Erythroblast (primary cell): ENCODE measurements around the gene FAM163A.

Experiments
- GATA1 ChIP-seq: IDR thresholded peaks from 2 replicates; pipeline ENCODE4 v1.6.1; 2011; ENCODE audit warnings: low read depth, mild to moderate bottlenecking, control low read depth, low read length, moderate library complexity
- POLR2A ChIP-seq: IDR thresholded peaks from 2 replicates; pipeline ENCODE4 v1.6.1; 2011; ENCODE audit warnings: mild to moderate bottlenecking, low read length

DNA sequence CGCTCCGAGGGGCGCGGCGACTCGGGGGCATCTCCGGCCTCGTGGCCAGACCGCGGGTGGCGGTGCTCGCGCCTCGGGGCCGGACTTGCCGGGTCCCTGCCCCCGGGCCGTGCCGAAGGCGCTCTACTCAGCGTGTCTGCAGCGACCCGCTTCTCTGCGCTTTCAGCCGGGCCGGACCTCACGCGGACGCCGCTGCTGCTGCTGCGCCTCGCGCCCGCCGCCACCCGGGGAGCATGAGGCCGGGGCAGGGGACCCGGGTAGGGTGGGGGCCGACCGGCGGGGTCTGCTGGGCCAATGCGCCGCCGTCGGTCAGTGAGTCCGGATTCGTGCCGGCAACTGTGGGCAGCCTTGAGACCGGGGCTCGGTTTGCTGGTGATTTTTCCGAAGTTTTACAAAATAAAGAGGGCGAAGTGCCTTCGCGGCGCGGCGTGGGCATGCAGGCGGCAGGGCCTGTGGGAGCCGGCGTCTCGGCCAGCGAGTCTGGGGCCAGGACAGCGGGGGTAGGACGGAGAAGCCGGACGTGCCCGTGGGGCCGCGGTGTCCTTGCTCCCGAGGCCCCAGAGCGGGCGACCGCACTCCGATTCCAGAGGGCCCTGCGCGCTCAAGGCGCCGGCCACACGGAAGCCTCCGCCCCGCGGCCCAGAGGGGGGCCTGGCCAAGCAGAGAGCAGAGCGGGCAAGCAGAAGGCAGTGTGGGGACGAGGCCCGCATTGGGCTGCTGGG, 749 bp downstream of the FAM163A start:
- TF ChIP-seq POLR2A: no peak
- no peak for TF ChIP-seq GATA1
